ENCODE data around the gene GREM2. TPM values are rescaled to one million over a fixed set of nuclear protein-coding genes. Genes with fewer than 3 reads are reported as not detected.

The GREM2 gene
- total and polyA plus RNA-seq, 2 experiments from 2014 or later: 0.18 to 0.21 TPM

DNA sequence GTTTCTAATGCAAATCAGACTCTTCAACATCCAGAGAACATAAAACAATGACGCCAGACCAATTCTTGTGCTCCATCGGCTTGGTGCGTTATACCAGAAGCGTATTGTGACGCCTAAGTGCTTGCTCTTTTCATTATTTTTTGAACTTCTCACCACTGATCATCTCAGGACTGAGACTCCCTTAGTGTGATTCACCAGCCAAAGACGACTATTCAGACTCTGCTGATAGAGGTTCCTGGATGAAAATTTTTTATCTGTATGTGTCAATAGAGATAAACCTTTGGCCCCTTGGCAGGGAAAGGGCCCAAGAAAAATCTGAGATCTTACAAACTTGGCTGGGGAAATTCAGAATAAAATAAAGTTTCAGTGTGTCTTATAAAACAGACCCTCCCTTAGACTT, 856 bp upstream of the GREM2 start:
- Histone ChIP-seq H3K9me2 (ENCODE audit: insufficient read depth) (no peaks in the 10 kb centered on the region), H3K36me3 (ENCODE audit: insufficient read depth) (no peaks in the 10 kb centered on the region), H3K27ac (ENCODE audit: low read depth) (no peak overlapping the region), H3K4me2 (peak overlapping the region; percentile 91), H3K4me3 (peak overlapping the region; percentile 72), H3K27me3 (ENCODE audit: insufficient read depth) (peaks cover 19% of the 10 kb centered on the region), H3K4me1 (ENCODE audit: insufficient read depth) (peaks cover 54% of the 10 kb centered on the region), H4K20me1 (replicated peaks; ENCODE audit: insufficient read depth) (no peaks in the 10 kb centered on the region), H3F3A (replicated peaks; ENCODE audit: low read depth) (no peaks in the 10 kb centered on the region; the same call in 1 of the 2 replicates), H2AFZ (no peak overlapping the region), H3K79me2 (replicated peaks; ENCODE audit: insufficient read depth) (no peaks in the 10 kb centered on the region)
- peak; percentile 12 for DNase-seq (ENCODE audit: low spot score)
- peaks cover 47% of the 10 kb centered on the region for H3K4me1 Mint-ChIP-seq
- no peak overlapping the region for H3K27ac Mint-ChIP-seq
- H3K36me3 Mint-ChIP-seq (ENCODE audit: low read depth): no peaks in the 10 kb centered on the region
- peaks cover 15% of the 10 kb centered on the region for H3K27me3 Mint-ChIP-seq (ENCODE audit: insufficient read depth, low read depth, poor library complexity)
- no peak for ATAC-seq
- no peaks in the 10 kb centered on the region; the same call in 2 of the 3 replicates for H3K9me3 Mint-ChIP-seq
- H3K4me3 Mint-ChIP-seq: no peak overlapping the region
- TF ChIP-seq ZNF114 (CRISPR knock-in tag; IDR thresholded peaks at IDR 0.05) (no peak), EZH2 (IDR thresholded peaks at IDR 0.05; ENCODE audit: low read depth, unreplicated experiment) (no peak), STAT1 (IDR thresholded peaks at IDR 0.05; ENCODE audit: unreplicated experiment) (no peak), ZNF462 (CRISPR knock-in tag; IDR thresholded peaks at IDR 0.05) (no peak), EZH2phosphoT487 (IDR thresholded peaks at IDR 0.05; ENCODE audit: unreplicated experiment) (no peak), POLR2AphosphoS5 (IDR thresholded peaks at IDR 0.05; ENCODE audit: low read depth) (no peak), ZNF331 (CRISPR knock-in tag; IDR thresholded peaks at IDR 0.05; ENCODE audit: low read depth) (no peak), JUNB (IDR thresholded peaks at IDR 0.05; ENCODE audit: unreplicated experiment) (no peak), NANOG (IDR thresholded peaks at IDR 0.05; ENCODE audit: borderline replicate concordance) (no peak)
- TF ChIP-seq, protein P1, sequence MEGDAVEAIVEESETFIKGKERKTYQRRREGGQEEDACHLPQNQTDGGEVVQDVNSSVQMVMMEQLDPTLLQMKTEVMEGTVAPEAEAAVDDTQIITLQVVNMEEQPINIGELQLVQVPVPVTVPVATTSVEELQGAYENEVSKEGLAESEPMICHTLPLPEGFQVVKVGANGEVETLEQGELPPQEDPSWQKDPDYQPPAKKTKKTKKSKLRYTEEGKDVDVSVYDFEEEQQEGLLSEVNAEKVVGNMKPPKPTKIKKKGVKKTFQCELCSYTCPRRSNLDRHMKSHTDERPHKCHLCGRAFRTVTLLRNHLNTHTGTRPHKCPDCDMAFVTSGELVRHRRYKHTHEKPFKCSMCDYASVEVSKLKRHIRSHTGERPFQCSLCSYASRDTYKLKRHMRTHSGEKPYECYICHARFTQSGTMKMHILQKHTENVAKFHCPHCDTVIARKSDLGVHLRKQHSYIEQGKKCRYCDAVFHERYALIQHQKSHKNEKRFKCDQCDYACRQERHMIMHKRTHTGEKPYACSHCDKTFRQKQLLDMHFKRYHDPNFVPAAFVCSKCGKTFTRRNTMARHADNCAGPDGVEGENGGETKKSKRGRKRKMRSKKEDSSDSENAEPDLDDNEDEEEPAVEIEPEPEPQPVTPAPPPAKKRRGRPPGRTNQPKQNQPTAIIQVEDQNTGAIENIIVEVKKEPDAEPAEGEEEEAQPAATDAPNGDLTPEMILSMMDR (conservative IDR thresholded peaks at IDR 0.05; ENCODE audit: low read depth in 2 of 2): no peak
- TF ChIP-seq, protein P2, sequence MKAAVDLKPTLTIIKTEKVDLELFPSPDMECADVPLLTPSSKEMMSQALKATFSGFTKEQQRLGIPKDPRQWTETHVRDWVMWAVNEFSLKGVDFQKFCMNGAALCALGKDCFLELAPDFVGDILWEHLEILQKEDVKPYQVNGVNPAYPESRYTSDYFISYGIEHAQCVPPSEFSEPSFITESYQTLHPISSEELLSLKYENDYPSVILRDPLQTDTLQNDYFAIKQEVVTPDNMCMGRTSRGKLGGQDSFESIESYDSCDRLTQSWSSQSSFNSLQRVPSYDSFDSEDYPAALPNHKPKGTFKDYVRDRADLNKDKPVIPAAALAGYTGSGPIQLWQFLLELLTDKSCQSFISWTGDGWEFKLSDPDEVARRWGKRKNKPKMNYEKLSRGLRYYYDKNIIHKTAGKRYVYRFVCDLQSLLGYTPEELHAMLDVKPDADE (IDR thresholded peaks at IDR 0.05): no peak
